ENCODE measurements around the gene HSP90AB1. TPM values are rescaled to one million over a fixed set of nuclear protein-coding genes. Genes with fewer than 3 reads are reported as not detected.

HSP90AB1 gene
- total RNA-seq, 3 donors from 2014 or later: 322 to 593 (median 399) TPM

DNA sequence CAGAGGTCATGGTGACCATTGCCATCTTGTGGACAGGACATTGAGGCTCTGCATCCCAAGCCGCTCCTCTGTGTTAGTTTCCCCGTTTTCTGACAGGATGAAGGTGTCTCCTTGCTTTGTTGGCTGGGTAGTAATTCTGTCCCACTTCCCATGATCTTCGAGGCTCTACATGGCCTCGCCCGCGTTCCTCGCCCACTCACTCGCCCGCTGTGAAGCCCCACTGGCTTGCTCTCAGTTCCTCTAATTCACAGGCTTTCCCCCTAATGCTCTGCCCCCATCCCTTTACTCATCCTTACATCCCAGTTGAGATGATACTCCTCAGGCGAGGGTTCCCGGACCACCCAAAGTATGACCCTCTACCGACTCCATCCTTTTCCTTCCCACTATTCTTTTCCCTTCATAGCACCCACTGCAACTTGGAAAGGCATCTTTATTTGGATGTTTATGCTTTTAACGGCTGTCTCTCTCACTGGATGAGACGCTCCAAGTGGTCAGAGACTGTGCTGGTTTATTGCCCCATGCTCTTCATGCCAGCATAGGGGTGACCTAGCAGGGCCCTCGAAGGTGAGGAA lies 10.9 kb downstream of the HSP90AB1 start:
- peaks cover 13% of the 10 kb centered on the region for H3K36me3 ChIP-seq (ENCODE audit: low read depth)
- no peak for DNase-seq
- ATAC-seq: no peak
- H3K4me1 ChIP-seq (ENCODE audit: low read depth): peaks cover 17% of the 10 kb centered on the region
- TF ChIP-seq, protein P1, sequence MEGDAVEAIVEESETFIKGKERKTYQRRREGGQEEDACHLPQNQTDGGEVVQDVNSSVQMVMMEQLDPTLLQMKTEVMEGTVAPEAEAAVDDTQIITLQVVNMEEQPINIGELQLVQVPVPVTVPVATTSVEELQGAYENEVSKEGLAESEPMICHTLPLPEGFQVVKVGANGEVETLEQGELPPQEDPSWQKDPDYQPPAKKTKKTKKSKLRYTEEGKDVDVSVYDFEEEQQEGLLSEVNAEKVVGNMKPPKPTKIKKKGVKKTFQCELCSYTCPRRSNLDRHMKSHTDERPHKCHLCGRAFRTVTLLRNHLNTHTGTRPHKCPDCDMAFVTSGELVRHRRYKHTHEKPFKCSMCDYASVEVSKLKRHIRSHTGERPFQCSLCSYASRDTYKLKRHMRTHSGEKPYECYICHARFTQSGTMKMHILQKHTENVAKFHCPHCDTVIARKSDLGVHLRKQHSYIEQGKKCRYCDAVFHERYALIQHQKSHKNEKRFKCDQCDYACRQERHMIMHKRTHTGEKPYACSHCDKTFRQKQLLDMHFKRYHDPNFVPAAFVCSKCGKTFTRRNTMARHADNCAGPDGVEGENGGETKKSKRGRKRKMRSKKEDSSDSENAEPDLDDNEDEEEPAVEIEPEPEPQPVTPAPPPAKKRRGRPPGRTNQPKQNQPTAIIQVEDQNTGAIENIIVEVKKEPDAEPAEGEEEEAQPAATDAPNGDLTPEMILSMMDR (IDR thresholded peaks at IDR 0.05): no peak
- H3K9me3 ChIP-seq: no peaks in the 10 kb centered on the region
- no peak overlapping the region for H3K4me3 ChIP-seq
- intact Hi-C loops (cut with DNase I, micrococcal nuclease): no loop called here

DNA sequence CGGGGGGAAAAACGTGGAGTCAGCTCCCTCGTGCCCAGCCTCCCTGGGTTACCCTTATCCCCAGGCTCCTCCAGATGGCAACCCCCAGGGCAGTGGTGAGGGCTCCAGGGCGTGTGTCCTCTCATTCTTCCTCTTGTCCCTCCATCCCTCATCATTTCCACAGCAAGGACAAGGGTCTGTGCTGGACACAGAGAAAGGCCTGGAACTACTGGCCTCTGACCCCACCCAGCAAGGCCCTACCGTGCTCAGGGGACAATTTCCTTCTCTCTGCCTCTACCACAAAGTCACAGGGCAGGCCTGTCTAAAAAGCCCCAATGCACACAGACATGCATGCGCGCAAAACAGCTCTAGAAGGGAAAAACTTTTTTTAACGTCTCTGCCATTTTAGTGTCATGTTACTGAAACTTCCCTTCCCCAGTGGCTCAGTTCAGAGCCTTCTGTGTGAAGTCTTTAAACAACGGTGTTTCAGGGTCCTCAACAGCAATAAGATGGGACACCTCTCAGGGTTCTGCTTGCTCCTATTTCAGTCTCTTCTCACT lies 11.5 kb downstream of the HSP90AB1 start:
- ATAC-seq (no peak), DNase-seq (no peak)
- H3K36me3 ChIP-seq (ENCODE audit: low read depth): peaks cover 8% of the 10 kb centered on the region
- H3K4me1 ChIP-seq (ENCODE audit: low read depth): peaks cover 22% of the 10 kb centered on the region
- H3K4me3 ChIP-seq: no peak overlapping the region
- H3K9me3 ChIP-seq: no peaks in the 10 kb centered on the region
- TF ChIP-seq, protein P1 (IDR thresholded peaks at IDR 0.05): no peak
- intact Hi-C loops (cut with DNase I, micrococcal nuclease): no loop called here

DNA sequence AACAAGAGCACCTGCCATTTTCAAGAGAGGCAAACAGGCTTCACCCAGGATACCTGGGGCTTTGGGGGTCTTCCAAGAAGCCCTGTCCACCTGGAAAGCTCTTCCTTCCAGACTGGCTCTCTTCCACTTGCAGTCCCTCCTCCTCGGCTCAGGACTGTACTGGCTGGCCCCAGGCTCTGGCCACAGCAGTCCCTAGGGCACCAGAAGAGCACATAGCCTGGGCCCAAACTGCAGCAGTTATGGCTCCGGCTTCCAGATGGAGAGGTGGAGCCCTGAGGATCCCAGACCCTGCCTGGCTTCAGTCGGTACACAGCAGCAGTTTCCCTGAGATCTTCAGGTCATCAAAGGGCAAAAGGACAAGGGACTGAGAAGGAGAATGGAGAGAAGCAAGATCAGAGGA lies 12.0 kb downstream of the HSP90AB1 start:
- Histone ChIP-seq H3K4me1 (ENCODE audit: low read depth) (peaks cover 27% of the 10 kb centered on the region), H3K4me3 (no peak overlapping the region), H3K9me3 (no peaks in the 10 kb centered on the region), H3K36me3 (ENCODE audit: low read depth) (peaks cover 4% of the 10 kb centered on the region)
- intact Hi-C loops (cut with DNase I, micrococcal nuclease): no loop called here
- no peak for DNase-seq
- ATAC-seq: no peak
- TF ChIP-seq, protein P1 (IDR thresholded peaks at IDR 0.05): no peak

DNA sequence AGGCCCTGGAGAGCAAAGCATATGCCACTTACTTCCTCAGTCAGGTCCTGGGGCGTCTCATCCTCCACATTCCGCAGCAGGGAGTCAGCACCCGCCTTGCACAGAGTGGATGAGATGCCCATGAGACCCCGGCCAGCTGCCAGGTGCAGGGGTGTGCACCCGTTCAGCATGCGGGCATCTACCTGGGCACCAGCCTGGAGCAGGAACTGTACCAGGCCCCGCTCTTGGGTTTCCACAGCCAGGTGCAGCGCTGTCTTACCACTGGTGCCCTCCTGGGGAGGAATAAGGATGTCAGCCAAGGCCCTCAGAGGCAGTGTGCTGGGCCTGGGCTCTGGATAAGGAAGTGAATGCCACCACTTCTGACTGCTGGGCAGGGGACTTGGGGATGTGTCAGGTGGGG lies 13.1 kb downstream of the HSP90AB1 start:
- DNase-seq (no peak), ATAC-seq (no peak)
- no peaks in the 10 kb centered on the region for H3K36me3 ChIP-seq (ENCODE audit: low read depth)
- no peaks in the 10 kb centered on the region for H3K9me3 ChIP-seq
- intact Hi-C loops (cut with DNase I, micrococcal nuclease): no loop called here
- H3K4me1 ChIP-seq (ENCODE audit: low read depth): peaks cover 33% of the 10 kb centered on the region
- TF ChIP-seq, protein P1 (IDR thresholded peaks at IDR 0.05): no peak
- no peak overlapping the region for H3K4me3 ChIP-seq

DNA sequence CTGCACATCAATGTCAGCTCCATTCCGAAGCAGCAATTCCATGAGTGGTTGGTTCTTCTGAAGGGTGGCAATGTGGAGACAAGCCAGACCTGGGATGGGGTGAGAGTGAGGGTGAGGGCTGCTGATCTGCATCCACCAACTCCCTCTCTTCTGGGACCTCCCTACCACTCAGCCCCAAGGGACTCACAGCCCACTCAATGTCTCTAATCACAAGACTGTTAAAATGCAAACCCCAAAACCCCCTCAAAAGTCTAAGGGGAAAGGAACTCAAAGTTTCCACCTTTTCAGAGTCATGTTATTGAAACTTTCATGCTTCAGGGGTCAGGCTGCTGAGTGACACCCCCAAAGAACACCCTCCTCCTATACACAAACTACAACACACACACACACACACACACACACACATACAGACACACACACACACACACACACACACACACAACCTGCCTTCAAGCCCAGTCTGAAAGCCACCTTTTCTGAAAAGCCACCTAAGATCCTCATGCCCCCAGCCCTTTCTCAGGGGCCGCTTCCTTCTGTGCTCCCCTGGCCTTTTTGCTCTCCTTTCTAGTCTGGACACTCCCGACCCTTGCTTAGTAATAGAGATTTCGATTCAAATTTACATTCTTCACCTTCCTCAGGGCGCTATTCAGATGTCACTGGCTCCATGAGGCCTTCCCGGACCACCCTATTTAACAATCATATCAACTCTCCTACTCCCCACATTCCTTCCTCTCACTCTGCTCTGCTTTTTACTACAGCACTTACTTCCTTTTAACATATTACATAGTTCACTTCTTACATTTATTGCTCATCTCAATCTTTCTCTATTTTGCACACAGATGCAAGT lies 13.8 kb downstream of the HSP90AB1 start:
- Histone ChIP-seq H3K4me3 (no peak overlapping the region), H3K9me3 (no peaks in the 10 kb centered on the region), H3K4me1 (ENCODE audit: low read depth) (peaks cover 33% of the 10 kb centered on the region), H3K36me3 (ENCODE audit: low read depth) (no peaks in the 10 kb centered on the region)
- no peak for DNase-seq
- ATAC-seq: no peak
- intact Hi-C loops (cut with DNase I, micrococcal nuclease): no loop called here
- TF ChIP-seq, protein P1 (IDR thresholded peaks at IDR 0.05): no peak

All from mucosa of descending colon (tissue), 3 donors.